Trophoblast cell (in vitro differentiated cells and primary cell): ENCODE data around the gene EDAR.

Experiments
- DNase-seq, 2 donors: peaks; one replicate each; pipeline ENCODE4 v3.0.0-alpha.2; 2016
- H2AFZ ChIP-seq: 2 replicates; pipeline ENCODE4 v1.6.1; 2013; ENCODE audit warnings: low read length, moderate library complexity, mild to moderate bottlenecking; ENCODE audit not compliant: insufficient read depth, poor library complexity
- H2AK5ac ChIP-seq: 2 replicates; pipeline ENCODE4 v1.6.1; 2013; ENCODE audit warnings: mild to moderate bottlenecking, low read length
- H2BK120ac ChIP-seq: 2 replicates; pipeline ENCODE4 v1.6.1; 2013; ENCODE audit warnings: low read length, mild to moderate bottlenecking, moderate library complexity; ENCODE audit not compliant: insufficient read depth, poor library complexity
- H2BK12ac ChIP-seq: 2 replicates; pipeline ENCODE4 v1.6.1; 2013; ENCODE audit warnings: mild to moderate bottlenecking, low read length, moderate library complexity
- H2BK5ac ChIP-seq: 2 replicates; pipeline ENCODE4 v1.6.1; 2013; ENCODE audit warnings: low read length, low read depth, moderate library complexity, mild to moderate bottlenecking; ENCODE audit not compliant: poor library complexity
- H3K14ac ChIP-seq: 2 replicates; pipeline ENCODE4 v1.6.1; 2013; ENCODE audit warnings: mild to moderate bottlenecking, low read length
- H3K18ac ChIP-seq: 2 replicates; pipeline ENCODE4 v1.6.1; 2013; ENCODE audit warnings: mild to moderate bottlenecking, low read length
- H3K23ac ChIP-seq: 2 replicates; pipeline ENCODE4 v1.6.1; 2013; ENCODE audit warnings: low read length
- H3K27ac ChIP-seq: 2 replicates; pipeline ENCODE4 v1.5.1; 2013; ENCODE audit warnings: low read depth, mild to moderate bottlenecking, inconsistent platforms, low read length, moderate library complexity
- H3K27me3 ChIP-seq: 2 replicates; pipeline ENCODE4 v1.6.1; 2013; ENCODE audit warnings: inconsistent platforms, mild to moderate bottlenecking, low read length, moderate library complexity; ENCODE audit not compliant: insufficient read depth
- H3K36me3 ChIP-seq, 2 experiments: 1 replicate in 1 of 2; 2 replicates in 1 of 2; pipeline ENCODE4 v1.6.1; 2013; ENCODE audit warnings: low read length in 2 of 2, mild to moderate bottlenecking in 2 of 2, moderate library complexity in 1 of 2; ENCODE audit not compliant: insufficient read depth in 2 of 2, control insufficient read depth in 1 of 2
- H3K4ac ChIP-seq: 2 replicates; pipeline ENCODE4 v1.6.1; 2013; ENCODE audit warnings: low read depth, mild to moderate bottlenecking, low read length, moderate library complexity
- H3K4me1 ChIP-seq, 2 experiments: 1 replicate in 1 of 2; 2 replicates in 1 of 2; pipeline ENCODE4 v1.6.1; 2013; ENCODE audit warnings: low read length in 2 of 2, mild to moderate bottlenecking in 2 of 2, moderate library complexity in 1 of 2; ENCODE audit not compliant: insufficient read depth in 2 of 2, control insufficient read depth in 1 of 2
- H3K4me2 ChIP-seq: 2 replicates; pipeline ENCODE4 v1.6.1; 2013; ENCODE audit warnings: inconsistent platforms, mild to moderate bottlenecking, low read length, moderate library complexity
- H3K4me3 ChIP-seq: 2 replicates; pipeline ENCODE4 v1.5.1; 2013; ENCODE audit warnings: mild to moderate bottlenecking, low read depth, low read length, inconsistent platforms
- H3K79me1 ChIP-seq: one replicate; pipeline ENCODE4 v1.6.1; 2013; ENCODE audit warnings: low read length
- H3K79me2 ChIP-seq: 2 replicates; pipeline ENCODE4 v1.6.1; 2013; ENCODE audit warnings: low read length, mild to moderate bottlenecking; ENCODE audit not compliant: control insufficient read depth, insufficient read depth, poor library complexity
- H3K9ac ChIP-seq: 2 replicates; pipeline ENCODE4 v1.6.1; 2013; ENCODE audit warnings: mild to moderate bottlenecking, low read length
- H3K9me3 ChIP-seq: 2 replicates; pipeline ENCODE4 v1.6.1; 2013; ENCODE audit warnings: low read depth, mild to moderate bottlenecking, control low read depth, inconsistent platforms, low read length; ENCODE audit not compliant: insufficient read depth
- H4K12ac ChIP-seq: 2 replicates; pipeline ENCODE4 v1.6.1; 2013; ENCODE audit warnings: low read depth, mild to moderate bottlenecking, low read length, moderate library complexity
- H4K8ac ChIP-seq: 2 replicates; pipeline ENCODE4 v1.6.1; 2013; ENCODE audit warnings: low read depth, mild to moderate bottlenecking, low read length, moderate library complexity
- H4K91ac ChIP-seq: one replicate; pipeline ENCODE4 v1.6.1; 2013; ENCODE audit warnings: low read depth, mild to moderate bottlenecking, low read length, moderate library complexity
- WGBS: extraction: QIAGEN DNeasy Blood & Tissue Kit; methylation state at CpG from one replicate; pipeline ENCODE4 v1.1.7; 2013; ENCODE audit warnings: missing lambda C conversion rate; ENCODE audit not compliant: insufficient read length, insufficient coverage; ENCODE audit errors: extremely low coverage; 5-methylcytosine and 5-hydroxymethylcytosine counted together

The EDAR gene

DNA sequence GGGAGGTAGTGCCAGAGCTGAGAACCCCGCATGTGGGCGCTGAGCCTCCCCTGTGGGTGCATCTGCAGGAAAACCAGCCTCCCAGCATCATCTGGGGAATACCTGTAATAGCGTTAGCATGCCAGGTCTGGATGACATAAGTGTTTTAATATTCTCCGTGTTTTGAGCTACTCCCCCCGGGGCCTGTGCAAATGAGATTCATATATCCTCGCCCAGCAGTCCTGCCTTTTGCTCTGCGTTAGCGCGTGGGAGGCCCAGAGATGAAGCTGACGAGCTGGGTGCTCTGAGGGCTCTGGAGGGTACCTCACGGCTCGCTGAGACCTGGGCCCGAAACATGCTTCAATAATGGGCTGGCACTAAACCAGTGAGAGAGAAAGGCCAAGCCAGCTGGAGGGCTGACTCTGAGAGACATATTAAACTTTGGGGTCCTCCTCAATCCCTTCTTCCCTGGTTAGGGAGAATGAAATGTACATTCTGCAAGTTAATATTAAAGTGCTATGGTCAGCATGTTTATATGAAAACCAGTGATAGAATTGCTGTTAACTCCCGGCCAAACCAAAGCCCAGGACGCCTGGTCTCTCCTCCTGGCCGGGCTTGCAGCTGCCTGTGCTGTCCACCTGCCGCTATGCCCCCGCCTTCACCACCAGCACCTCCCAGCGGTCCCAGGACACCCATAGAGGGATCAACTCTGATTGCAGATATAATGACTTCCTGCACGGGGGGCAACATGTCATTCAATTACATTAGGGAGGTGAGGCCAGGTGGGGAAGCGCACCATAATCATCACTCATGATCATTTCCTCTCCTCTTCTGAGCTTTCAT lies 77.0 kb downstream of the EDAR start:
- H3K27ac ChIP-seq, result no peak overlapping the region
- H2AK5ac ChIP-seq, result no peak overlapping the region
- DNase-seq, result peak; percentile 79 to 87
- H3K4me2 ChIP-seq, result no peak overlapping the region
- no peaks in the 10 kb centered on the region for H3K79me1 ChIP-seq
- no peak overlapping the region for H4K12ac ChIP-seq
- H2AFZ ChIP-seq, result no peak overlapping the region
- no peak overlapping the region for H2BK120ac ChIP-seq
- no peak overlapping the region for H4K8ac ChIP-seq
- no peak overlapping the region for H2BK5ac ChIP-seq
- no peak overlapping the region for H2BK12ac ChIP-seq
- no CpG with 5 or more reads among the region's 21 CpGs for WGBS
- H3K36me3 ChIP-seq, result no peaks in the 10 kb centered on the region
- no peak overlapping the region for H3K23ac ChIP-seq
- H4K91ac ChIP-seq, result no peak overlapping the region
- no peak overlapping the region for H3K18ac ChIP-seq
- no peaks in the 10 kb centered on the region for H3K27me3 ChIP-seq
- no peak overlapping the region for H3K4me3 ChIP-seq
- no peak overlapping the region for H3K4ac ChIP-seq
- H3K4me1 ChIP-seq, result no peaks in the 10 kb centered on the region
- no peaks in the 10 kb centered on the region for H3K79me2 ChIP-seq
- H3K9me3 ChIP-seq, result no peaks in the 10 kb centered on the region
- H3K9ac ChIP-seq, result no peak overlapping the region
- no peak overlapping the region for H3K14ac ChIP-seq

DNA sequence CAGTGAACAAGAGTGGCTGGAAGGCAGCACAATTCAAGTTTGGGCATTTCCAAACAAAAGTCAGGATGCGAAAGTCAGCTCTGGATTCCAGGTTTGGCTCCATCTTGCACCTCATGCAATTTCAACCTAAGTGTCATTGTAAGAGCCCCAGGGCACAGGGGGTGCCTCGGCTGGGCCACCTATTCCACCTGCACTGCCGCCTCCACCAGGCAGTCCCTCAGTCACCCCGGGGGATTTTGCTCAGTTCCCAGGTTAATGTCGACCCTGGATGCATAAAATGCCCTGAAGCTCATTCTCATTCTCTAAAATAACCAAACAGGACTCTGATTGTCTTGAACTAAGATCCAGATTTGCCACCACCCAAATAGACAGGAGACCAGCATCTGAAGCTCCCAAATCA lies 77.6 kb downstream of the EDAR start:
- Histone ChIP-seq H3K23ac (no peak overlapping the region), H3K79me1 (no peaks in the 10 kb centered on the region)
- WGBS, result no CpG with 5 or more reads among the region's 5 CpGs

DNA sequence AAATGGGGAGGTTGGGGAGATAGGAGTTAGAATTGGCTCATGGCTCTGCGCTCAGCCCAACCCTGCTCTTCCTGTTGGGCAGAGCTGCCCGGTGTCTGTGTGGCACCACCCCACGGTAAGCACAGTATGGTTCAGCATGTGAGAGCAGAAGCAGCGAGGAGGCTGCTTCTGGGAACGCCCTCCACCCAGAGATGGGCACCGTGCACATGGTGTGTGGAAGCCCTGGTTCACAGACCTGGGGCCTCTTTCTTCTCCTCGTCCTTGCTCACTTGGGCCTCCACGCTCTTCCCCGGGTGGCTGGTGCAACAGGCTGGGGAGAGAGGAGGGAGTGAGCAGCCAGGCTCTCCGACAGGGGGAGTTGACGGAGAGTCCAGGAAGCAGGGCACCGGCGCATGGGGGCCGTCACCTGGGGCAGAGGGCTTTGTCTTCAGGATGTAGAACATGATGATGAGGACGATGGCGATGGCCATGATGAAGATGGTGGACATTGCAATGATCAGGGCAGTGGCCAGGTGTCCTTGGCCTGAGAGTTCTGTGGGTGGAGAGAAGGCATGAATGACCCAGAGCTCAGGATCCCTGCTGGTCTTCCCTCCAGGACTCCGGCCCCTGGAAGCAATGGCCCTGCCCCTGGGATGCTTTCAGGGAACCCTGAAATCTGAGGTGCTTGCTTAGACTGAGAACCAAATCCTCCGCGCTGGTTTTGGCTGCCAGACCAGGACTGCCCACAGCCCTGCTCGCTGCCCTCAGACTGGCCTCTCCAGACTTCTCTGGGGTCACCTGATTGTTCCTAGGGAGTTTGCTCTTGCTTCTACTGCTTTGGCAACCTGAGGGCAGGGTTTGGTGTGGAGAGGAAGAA lies 78.3 kb downstream of the EDAR start:
- Histone ChIP-seq H3K79me2 (no peaks in the 10 kb centered on the region), H3K9ac (no peak overlapping the region), H3K9me3 (no peaks in the 10 kb centered on the region), H2BK5ac (no peak overlapping the region), H2BK12ac (no peak overlapping the region), H3K14ac (no peak overlapping the region), H2AK5ac (no peak overlapping the region), H3K4me2 (no peak overlapping the region), H3K36me3 (no peaks in the 10 kb centered on the region), H3K27ac (no peak overlapping the region), H3K4me1 (no peaks in the 10 kb centered on the region), H3K79me1 (no peaks in the 10 kb centered on the region), H2BK120ac (no peak overlapping the region), H2AFZ (no peak overlapping the region), H3K23ac (no peak overlapping the region), H3K27me3 (no peaks in the 10 kb centered on the region), H4K91ac (no peak overlapping the region), H3K4me3 (no peak overlapping the region), H4K12ac (no peak overlapping the region), H3K18ac (no peak overlapping the region), H4K8ac (no peak overlapping the region), H3K4ac (no peak overlapping the region)
- DNase-seq, result no peak
- WGBS, result no CpG with 5 or more reads among the region's 20 CpGs

More for the DNA sequence above, 77.6 kb downstream of the EDAR start:
- no peak for DNase-seq
- Histone ChIP-seq H3K9ac (no peak overlapping the region), H4K91ac (no peak overlapping the region), H3K18ac (no peak overlapping the region), H3K27ac (no peak overlapping the region), H3K4me2 (no peak overlapping the region), H2AK5ac (no peak overlapping the region), H3K4me1 (no peaks in the 10 kb centered on the region), H3K14ac (no peak overlapping the region), H3K9me3 (no peaks in the 10 kb centered on the region), H2AFZ (no peak overlapping the region), H2BK5ac (no peak overlapping the region), H3K4ac (no peak overlapping the region), H2BK12ac (no peak overlapping the region), H4K8ac (no peak overlapping the region), H3K4me3 (no peak overlapping the region), H3K79me2 (no peaks in the 10 kb centered on the region), H3K27me3 (no peaks in the 10 kb centered on the region), H4K12ac (no peak overlapping the region), H3K36me3 (no peaks in the 10 kb centered on the region), H2BK120ac (no peak overlapping the region)

DNA sequence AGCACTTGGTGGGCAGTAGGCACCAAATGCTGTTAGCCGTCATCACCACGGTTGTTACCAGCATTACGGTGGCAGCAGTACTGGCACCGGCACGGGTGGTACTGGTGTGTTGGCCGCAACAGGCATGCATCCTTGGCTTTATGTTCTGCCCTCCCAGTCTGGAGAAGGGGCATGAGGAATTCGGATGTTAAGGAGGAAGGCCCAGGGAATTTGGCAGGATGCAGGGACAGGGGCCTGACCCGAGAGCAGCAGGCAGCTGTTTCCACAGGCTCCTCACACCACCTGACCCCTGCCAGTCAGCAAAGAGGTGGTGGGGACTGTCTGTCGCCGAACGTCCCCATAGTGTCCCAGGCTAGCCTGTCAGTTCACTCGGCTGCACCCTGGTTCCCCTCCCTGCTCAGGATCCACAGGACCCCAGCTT lies 79.0 kb downstream of the EDAR start:
- Histone ChIP-seq H2BK5ac (no peak overlapping the region), H2BK120ac (no peak overlapping the region), H3K23ac (peak overlapping the region; percentile 90), H3K9ac (peak overlapping the region; percentile 36), H3K27me3 (no peaks in the 10 kb centered on the region), H3K4me3 (peak overlapping the region; percentile 59), H3K36me3 (no peaks in the 10 kb centered on the region), H2BK12ac (no peak overlapping the region), H3K14ac (no peak overlapping the region), H3K18ac (no peak overlapping the region), H3K9me3 (no peaks in the 10 kb centered on the region), H3K4ac (no peak overlapping the region), H4K91ac (no peak overlapping the region), H3K4me2 (no peak overlapping the region), H3K79me1 (no peaks in the 10 kb centered on the region), H3K27ac (no peak overlapping the region), H2AK5ac (no peak overlapping the region), H4K12ac (no peak overlapping the region), H4K8ac (no peak overlapping the region), H2AFZ (no peak overlapping the region), H3K4me1 (no peaks in the 10 kb centered on the region), H3K79me2 (no peaks in the 10 kb centered on the region)
- WGBS, result no CpG with 5 or more reads among the region's 12 CpGs
- DNase-seq, result no peak
